SK-N-SH (cell line): ENCODE measurements around the gene LRMDA. TPM values are rescaled to one million over a fixed set of nuclear protein-coding genes. Genes with fewer than 3 reads are reported as not detected.
A peak's percentile ranks its signal among the peaks of the same experiment; 100 is the strongest.

Source experiments
- CTCF ChIA-PET: fragments of 300-600, 350-600 bp; formaldehyde crosslinking; extraction: SDS; loops from one replicate; lab custom pipeline; 2021; lab: Yijun Ruan, JAX
- POLR2A ChIA-PET: fragments of 350-600 bp; sonication (Branson Sonifier 250); formaldehyde crosslinking; extraction: SDS; loops from one replicate; lab custom pipeline; 2020; ENCODE audit warnings: antibody characterized with exemption, inconsistent platforms; lab: Yijun Ruan, JAX
- DNase-seq: peaks from one replicate; pipeline ENCODE4 v3.0.0; 2012
- H2AFZ ChIP-seq: fragments of 200-600 bp; sonication (generic); 2 replicates; pipeline ENCODE4 v1.8.1; 2016; ENCODE audit warnings: antibody characterized with exemption, mild to moderate bottlenecking, low read depth
- H3F3A ChIP-seq: fragments of 200-600 bp; sonication (generic); replicated peaks from 2 replicates; pipeline ENCODE3; 2016; ENCODE audit warnings: antibody characterized with exemption, mild to moderate bottlenecking; ENCODE audit not compliant: insufficient read depth
- H3K27ac ChIP-seq, 2 experiments: fragments of 200-500 bp in 1 of 2; fragments of 200-600 bp in 1 of 2; sonication (Bioruptor generic) in 1 of 2; sonication (generic), shearing (Covaris generic) in 1 of 2; 2 replicates each; pipeline versions ENCODE4 v1.5.1 to v1.6.1; 2014 to 2016; ENCODE audit warnings: low read depth in 2 of 2, inconsistent platforms in 1 of 2, low read length in 1 of 2, mild to moderate bottlenecking in 1 of 2, mixed read lengths in 1 of 2
- H3K27me3 ChIP-seq: fragments of 200-600 bp; sonication (generic), shearing (Covaris generic); 2 replicates; pipeline ENCODE4 v1.6.1; 2016; ENCODE audit warnings: mixed run types; ENCODE audit not compliant: insufficient read depth
- H3K36me3 ChIP-seq, 2 experiments: fragments of 200-500 bp in 1 of 2; fragments of 200-600 bp in 1 of 2; sonication (Bioruptor generic) in 1 of 2; sonication (generic) in 1 of 2; replicated peaks in 1 of 2; 2 replicates each; pipeline versions ENCODE3 to v1.5.1; 2014 to 2016; ENCODE audit warnings: low read length in 1 of 2, mild to moderate bottlenecking in 1 of 2; ENCODE audit not compliant: insufficient read depth in 2 of 2, control insufficient read depth in 1 of 2
- H3K4me1 ChIP-seq, 2 experiments: fragments of 200-500 bp in 1 of 2; fragments of 200-600 bp in 1 of 2; sonication (Bioruptor generic) in 1 of 2; sonication (generic), shearing (Covaris generic) in 1 of 2; 2 replicates each; pipeline versions ENCODE4 v1.5.1 to v1.6.1; 2014 to 2016; ENCODE audit warnings: low read depth in 1 of 2, low read length in 1 of 2, mixed run types in 1 of 2; ENCODE audit not compliant: insufficient read depth in 2 of 2, control insufficient read depth in 1 of 2
- H3K4me2 ChIP-seq: fragments of 200-600 bp; sonication (generic), shearing (Covaris generic); 2 replicates; pipeline ENCODE4 v1.6.1; 2017; ENCODE audit warnings: mixed run types
- H3K4me3 ChIP-seq, 2 experiments: fragments of 200-500 bp in 1 of 2; fragments of 200-600 bp in 1 of 2; sonication (Bioruptor generic) in 1 of 2; sonication (generic), shearing (Covaris generic) in 1 of 2; 2 replicates each; pipeline versions ENCODE4 v1.5.1 to v1.8.1; 2014 to 2016; ENCODE audit warnings: low read depth in 2 of 2, inconsistent platforms in 1 of 2, low read length in 1 of 2, mild to moderate bottlenecking in 1 of 2, mixed read lengths in 1 of 2, moderate library complexity in 1 of 2
- H3K79me2 ChIP-seq: fragments of 200-600 bp; sonication (generic); 2 replicates; pipeline ENCODE4 v1.8.1; 2017; ENCODE audit warnings: mild to moderate bottlenecking; ENCODE audit not compliant: insufficient read depth
- H3K9ac ChIP-seq: fragments of 200-600 bp; sonication (generic); 2 replicates; pipeline ENCODE4 v1.6.1; 2017; ENCODE audit warnings: mixed run types
- H3K9me2 ChIP-seq: fragments of 200-600 bp; sonication (generic); 2 replicates; pipeline ENCODE4 v1.6.1; 2017; ENCODE audit warnings: mixed run types
- H3K9me3 ChIP-seq: fragments of 200-600 bp; sonication (generic); 2 replicates; pipeline ENCODE4 v1.6.1; 2017; ENCODE audit warnings: mixed run types, mild to moderate bottlenecking, moderate library complexity
- H4K20me1 ChIP-seq: fragments of 200-600 bp; sonication (generic); 2 replicates; pipeline ENCODE4 v1.6.1; 2017; ENCODE audit warnings: mild to moderate bottlenecking, mixed run types; ENCODE audit not compliant: insufficient read depth
- EZH2phosphoT487 ChIP-seq: fragments of 200-600 bp; sonication (generic); IDR thresholded peaks from 2 replicates; pipeline ENCODE4 v1.6.1; 2017; ENCODE audit warnings: low read depth, mixed run types, mild to moderate bottlenecking, antibody characterized with exemption, moderate library complexity, borderline replicate concordance
- FOXJ3 ChIP-seq: sonication (generic); formaldehyde crosslinking; IDR thresholded peaks from 2 replicates; pipeline ENCODE4 v1.5.1; 2020; ENCODE audit warnings: mild to moderate bottlenecking, missing genetic modification reagents
- FOXM1 ChIP-seq: IDR thresholded peaks from 2 replicates; pipeline ENCODE4 v1.4.0; 2012; ENCODE audit warnings: low read depth, mild to moderate bottlenecking
- GABPA ChIP-seq: IDR thresholded peaks from 2 replicates; pipeline ENCODE4 v1.4.0; 2012; ENCODE audit warnings: low read depth, mild to moderate bottlenecking
- GATA2 ChIP-seq: sonication (generic); formaldehyde crosslinking; IDR thresholded peaks from 2 replicates; pipeline ENCODE4 v1.5.0; 2020; ENCODE audit warnings: mild to moderate bottlenecking, missing genetic modification reagents
- NRF1 ChIP-seq: IDR thresholded peaks from 2 replicates; pipeline ENCODE4 v1.6.1; 2012; ENCODE audit warnings: low read depth, mild to moderate bottlenecking, low read length
- RAD21 ChIP-seq: IDR thresholded peaks from 2 replicates; pipeline ENCODE4 v1.6.1; 2012; ENCODE audit warnings: mild to moderate bottlenecking, low read length
- RFX5 ChIP-seq: IDR thresholded peaks from 2 replicates; pipeline ENCODE4 v1.6.1; 2012; ENCODE audit warnings: mild to moderate bottlenecking, improper control_type of control experiment, low read length
- RXRA ChIP-seq: IDR thresholded peaks from 2 replicates; pipeline ENCODE4 v1.4.0; 2012; ENCODE audit warnings: low read depth, mild to moderate bottlenecking, borderline replicate concordance
- SIN3A ChIP-seq: IDR thresholded peaks from 2 replicates; pipeline ENCODE4 v1.6.1; 2012; ENCODE audit warnings: low read depth, mild to moderate bottlenecking, low read length, moderate library complexity, borderline replicate concordance
- SMC3 ChIP-seq: IDR thresholded peaks from 2 replicates; pipeline ENCODE4 v1.6.1; 2012; ENCODE audit warnings: low read depth, low read length, improper control_type of control experiment
- TCF12 ChIP-seq: IDR thresholded peaks from 2 replicates; pipeline ENCODE4 v1.4.0; 2012
- TEAD4 ChIP-seq: IDR thresholded peaks from 2 replicates; pipeline ENCODE4 v1.4.0; 2012; ENCODE audit warnings: mild to moderate bottlenecking, borderline replicate concordance; ENCODE audit not compliant: insufficient read depth
- WGBS: methylation state at CpG from one replicate; pipeline ENCODE4 v1.1.6; 2017; ENCODE audit warnings: low lambda C conversion rate; 5-methylcytosine and 5-hydroxymethylcytosine counted together
- polyA plus RNA-seq, 3 experiments: library from polyadenylated mRNA; depleted of rRNA; stranded (reverse); fragments of >200 nt; gene quantifications; 2 replicates each; pipeline ENCODE4 v1.2.3, GENCODE V29; 2012
- TF ChIP-seq, protein P1 (sequence below): IDR thresholded peaks from 2 replicates; pipeline ENCODE4 v1.4.0; 2012; ENCODE audit warnings: low read depth
- TF ChIP-seq, protein P2 (sequence below): IDR thresholded peaks from 2 replicates; pipeline ENCODE4 v1.6.1; 2012; ENCODE audit warnings: mild to moderate bottlenecking, low read depth, low read length, moderate library complexity
- TF ChIP-seq, protein P3 (sequence below): fragments of 150-350 bp; IDR thresholded peaks from 2 replicates; pipeline ENCODE4 v1.6.1; 2016; ENCODE audit warnings: mild to moderate bottlenecking, low read depth, low read length
- TF ChIP-seq, protein P4 (sequence below): fragments of 200-600 bp; sonication (generic); IDR thresholded peaks from 2 replicates; pipeline ENCODE4 v1.6.1; 2017; ENCODE audit warnings: antibody characterized with exemption, mild to moderate bottlenecking, moderate library complexity
- TF ChIP-seq, protein P5 (sequence below): IDR thresholded peaks from 2 replicates; pipeline ENCODE4 v1.4.0; 2012; ENCODE audit warnings: low read depth, borderline replicate concordance

LRMDA gene
- polyA plus RNA-seq, 1 of the 3 experiments (the other 2 are of a cell fraction), result 0.95 TPM

DNA sequence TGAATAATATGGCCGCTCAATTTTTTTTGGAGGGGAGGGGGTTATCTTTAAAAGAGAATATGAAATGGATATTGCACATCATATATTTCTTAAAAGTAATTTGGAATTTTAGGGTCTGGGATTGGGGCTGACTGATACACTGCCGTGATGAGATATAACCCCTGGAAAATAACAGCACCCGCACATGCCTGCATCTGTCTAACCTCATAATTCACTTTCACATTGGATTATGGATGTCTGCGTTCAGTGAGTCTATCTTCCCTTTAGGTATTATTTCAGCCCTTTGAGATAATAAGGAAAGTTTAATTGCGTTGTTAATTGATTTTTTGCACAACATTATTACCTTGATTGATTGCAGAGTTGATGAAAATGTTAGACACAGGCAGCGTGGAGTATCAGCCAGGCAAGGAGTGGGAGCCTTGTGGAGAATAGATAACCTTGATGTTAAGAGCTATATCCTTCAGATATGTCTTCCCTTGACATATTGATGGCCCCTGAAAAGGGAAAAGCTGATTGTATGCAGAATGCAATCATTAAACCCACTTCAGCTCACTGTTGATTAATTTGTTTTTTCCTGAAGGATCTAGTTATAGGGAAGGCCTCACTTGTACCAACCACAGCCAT is 1111.0 kb downstream of the LRMDA start:
- peaks cover 10 to 16% of the 10 kb centered on the region in 2 experiments; a peak in 3 of 4 replicates for H3K4me1 ChIP-seq
- H3K79me2 ChIP-seq, result no peaks in the 10 kb centered on the region
- no peak overlapping the region; a peak in 1 of 4 replicates for H3K27ac ChIP-seq
- TF ChIP-seq, protein P1, sequence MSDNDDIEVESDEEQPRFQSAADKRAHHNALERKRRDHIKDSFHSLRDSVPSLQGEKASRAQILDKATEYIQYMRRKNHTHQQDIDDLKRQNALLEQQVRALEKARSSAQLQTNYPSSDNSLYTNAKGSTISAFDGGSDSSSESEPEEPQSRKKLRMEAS, result no peak
- no peak for TF ChIP-seq TEAD4
- H3K4me2 ChIP-seq, result no peak overlapping the region
- no peaks in the 10 kb centered on the region for H3K36me3 ChIP-seq
- CTCF ChIA-PET, result no interaction called here
- H3K9me3 ChIP-seq, result no peaks in the 10 kb centered on the region
- H3K27me3 ChIP-seq, result no peaks in the 10 kb centered on the region
- H3K4me3 ChIP-seq, result no peak overlapping the region
- H2AFZ ChIP-seq, result no peak overlapping the region
- POLR2A ChIA-PET, result no interaction called here
- no peaks in the 10 kb centered on the region for H3K9me2 ChIP-seq
- H3K9ac ChIP-seq, result no peak overlapping the region
- H3F3A ChIP-seq, result no peaks in the 10 kb centered on the region
- WGBS, result 86% methylated on average over 6 of the region's 6 CpGs
- H4K20me1 ChIP-seq, result no peaks in the 10 kb centered on the region
- no peak for DNase-seq

DNA sequence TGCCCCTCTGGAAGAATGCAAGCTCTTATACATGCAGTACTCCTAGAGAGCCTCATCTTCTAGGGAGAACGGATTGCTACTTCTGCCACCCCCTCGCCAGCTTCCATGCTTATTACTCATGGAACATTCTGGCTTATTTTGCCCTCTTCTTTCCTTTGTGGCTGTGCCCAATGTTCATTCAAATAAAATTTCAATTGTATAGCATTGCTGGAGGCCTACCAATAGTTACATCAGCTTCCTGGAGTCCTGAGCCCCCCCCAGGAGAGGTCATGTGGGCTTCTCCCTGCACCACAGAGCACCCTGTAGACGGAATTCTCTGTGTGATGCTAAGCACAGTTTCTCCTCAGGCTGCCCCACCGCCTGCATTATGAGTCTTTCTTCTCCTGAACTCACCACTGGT is 1112.2 kb downstream of the LRMDA start:
- Histone ChIP-seq H3K9me3 (no peaks in the 10 kb centered on the region), H4K20me1 (no peaks in the 10 kb centered on the region), H3K27me3 (no peaks in the 10 kb centered on the region), H3K4me2 (no peak overlapping the region), H3K4me3 (no peak overlapping the region), H3K79me2 (no peaks in the 10 kb centered on the region), H3K9ac (no peak overlapping the region), H3K36me3 (no peaks in the 10 kb centered on the region), H3F3A (no peaks in the 10 kb centered on the region), H3K27ac (peak overlapping the region; percentile 15 to 92; a peak in 3 of 4 replicates), H3K4me1 (peaks cover 10 to 19% of the 10 kb centered on the region in 2 experiments; a peak in 3 of 4 replicates), H2AFZ (no peak overlapping the region), H3K9me2 (no peaks in the 10 kb centered on the region)
- 67% methylated on average over 4 of the region's 4 CpGs for WGBS
- CTCF ChIA-PET, result interaction anchor here (1.3 kb wide), 1 partner anchor 111 kb away, joined by 3 read pairs; no protein-coding TSS in a partner anchor
- DNase-seq, result no peak
- POLR2A ChIA-PET, result no interaction called here
- no peak for TF ChIP-seq FOXM1
- no peak for TF ChIP-seq FOXJ3
- no peak for TF ChIP-seq SMC3
- TF ChIP-seq RAD21, result no peak
- no peak for TF ChIP-seq GATA2 (CRISPR knock-in tag)
- peak; percentile 54; the same call in 1 of the 2 replicates for TF ChIP-seq RXRA
- TF ChIP-seq, protein P2, sequence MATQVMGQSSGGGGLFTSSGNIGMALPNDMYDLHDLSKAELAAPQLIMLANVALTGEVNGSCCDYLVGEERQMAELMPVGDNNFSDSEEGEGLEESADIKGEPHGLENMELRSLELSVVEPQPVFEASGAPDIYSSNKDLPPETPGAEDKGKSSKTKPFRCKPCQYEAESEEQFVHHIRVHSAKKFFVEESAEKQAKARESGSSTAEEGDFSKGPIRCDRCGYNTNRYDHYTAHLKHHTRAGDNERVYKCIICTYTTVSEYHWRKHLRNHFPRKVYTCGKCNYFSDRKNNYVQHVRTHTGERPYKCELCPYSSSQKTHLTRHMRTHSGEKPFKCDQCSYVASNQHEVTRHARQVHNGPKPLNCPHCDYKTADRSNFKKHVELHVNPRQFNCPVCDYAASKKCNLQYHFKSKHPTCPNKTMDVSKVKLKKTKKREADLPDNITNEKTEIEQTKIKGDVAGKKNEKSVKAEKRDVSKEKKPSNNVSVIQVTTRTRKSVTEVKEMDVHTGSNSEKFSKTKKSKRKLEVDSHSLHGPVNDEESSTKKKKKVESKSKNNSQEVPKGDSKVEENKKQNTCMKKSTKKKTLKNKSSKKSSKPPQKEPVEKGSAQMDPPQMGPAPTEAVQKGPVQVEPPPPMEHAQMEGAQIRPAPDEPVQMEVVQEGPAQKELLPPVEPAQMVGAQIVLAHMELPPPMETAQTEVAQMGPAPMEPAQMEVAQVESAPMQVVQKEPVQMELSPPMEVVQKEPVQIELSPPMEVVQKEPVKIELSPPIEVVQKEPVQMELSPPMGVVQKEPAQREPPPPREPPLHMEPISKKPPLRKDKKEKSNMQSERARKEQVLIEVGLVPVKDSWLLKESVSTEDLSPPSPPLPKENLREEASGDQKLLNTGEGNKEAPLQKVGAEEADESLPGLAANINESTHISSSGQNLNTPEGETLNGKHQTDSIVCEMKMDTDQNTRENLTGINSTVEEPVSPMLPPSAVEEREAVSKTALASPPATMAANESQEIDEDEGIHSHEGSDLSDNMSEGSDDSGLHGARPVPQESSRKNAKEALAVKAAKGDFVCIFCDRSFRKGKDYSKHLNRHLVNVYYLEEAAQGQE, result no peak
- TF ChIP-seq, protein P3, sequence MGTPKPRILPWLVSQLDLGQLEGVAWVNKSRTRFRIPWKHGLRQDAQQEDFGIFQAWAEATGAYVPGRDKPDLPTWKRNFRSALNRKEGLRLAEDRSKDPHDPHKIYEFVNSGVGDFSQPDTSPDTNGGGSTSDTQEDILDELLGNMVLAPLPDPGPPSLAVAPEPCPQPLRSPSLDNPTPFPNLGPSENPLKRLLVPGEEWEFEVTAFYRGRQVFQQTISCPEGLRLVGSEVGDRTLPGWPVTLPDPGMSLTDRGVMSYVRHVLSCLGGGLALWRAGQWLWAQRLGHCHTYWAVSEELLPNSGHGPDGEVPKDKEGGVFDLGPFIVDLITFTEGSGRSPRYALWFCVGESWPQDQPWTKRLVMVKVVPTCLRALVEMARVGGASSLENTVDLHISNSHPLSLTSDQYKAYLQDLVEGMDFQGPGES, result no peak
- peak; percentile 68 for TF ChIP-seq TCF12
- no peak for TF ChIP-seq SIN3A
- TF ChIP-seq, protein P4, sequence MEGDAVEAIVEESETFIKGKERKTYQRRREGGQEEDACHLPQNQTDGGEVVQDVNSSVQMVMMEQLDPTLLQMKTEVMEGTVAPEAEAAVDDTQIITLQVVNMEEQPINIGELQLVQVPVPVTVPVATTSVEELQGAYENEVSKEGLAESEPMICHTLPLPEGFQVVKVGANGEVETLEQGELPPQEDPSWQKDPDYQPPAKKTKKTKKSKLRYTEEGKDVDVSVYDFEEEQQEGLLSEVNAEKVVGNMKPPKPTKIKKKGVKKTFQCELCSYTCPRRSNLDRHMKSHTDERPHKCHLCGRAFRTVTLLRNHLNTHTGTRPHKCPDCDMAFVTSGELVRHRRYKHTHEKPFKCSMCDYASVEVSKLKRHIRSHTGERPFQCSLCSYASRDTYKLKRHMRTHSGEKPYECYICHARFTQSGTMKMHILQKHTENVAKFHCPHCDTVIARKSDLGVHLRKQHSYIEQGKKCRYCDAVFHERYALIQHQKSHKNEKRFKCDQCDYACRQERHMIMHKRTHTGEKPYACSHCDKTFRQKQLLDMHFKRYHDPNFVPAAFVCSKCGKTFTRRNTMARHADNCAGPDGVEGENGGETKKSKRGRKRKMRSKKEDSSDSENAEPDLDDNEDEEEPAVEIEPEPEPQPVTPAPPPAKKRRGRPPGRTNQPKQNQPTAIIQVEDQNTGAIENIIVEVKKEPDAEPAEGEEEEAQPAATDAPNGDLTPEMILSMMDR, result no peak
- no peak for TF ChIP-seq NRF1
- TF ChIP-seq EZH2phosphoT487, result no peak
- TF ChIP-seq GABPA, result no peak
- TF ChIP-seq TEAD4, result peak; percentile 48; the same call in 1 of the 2 replicates
- TF ChIP-seq, protein P5, sequence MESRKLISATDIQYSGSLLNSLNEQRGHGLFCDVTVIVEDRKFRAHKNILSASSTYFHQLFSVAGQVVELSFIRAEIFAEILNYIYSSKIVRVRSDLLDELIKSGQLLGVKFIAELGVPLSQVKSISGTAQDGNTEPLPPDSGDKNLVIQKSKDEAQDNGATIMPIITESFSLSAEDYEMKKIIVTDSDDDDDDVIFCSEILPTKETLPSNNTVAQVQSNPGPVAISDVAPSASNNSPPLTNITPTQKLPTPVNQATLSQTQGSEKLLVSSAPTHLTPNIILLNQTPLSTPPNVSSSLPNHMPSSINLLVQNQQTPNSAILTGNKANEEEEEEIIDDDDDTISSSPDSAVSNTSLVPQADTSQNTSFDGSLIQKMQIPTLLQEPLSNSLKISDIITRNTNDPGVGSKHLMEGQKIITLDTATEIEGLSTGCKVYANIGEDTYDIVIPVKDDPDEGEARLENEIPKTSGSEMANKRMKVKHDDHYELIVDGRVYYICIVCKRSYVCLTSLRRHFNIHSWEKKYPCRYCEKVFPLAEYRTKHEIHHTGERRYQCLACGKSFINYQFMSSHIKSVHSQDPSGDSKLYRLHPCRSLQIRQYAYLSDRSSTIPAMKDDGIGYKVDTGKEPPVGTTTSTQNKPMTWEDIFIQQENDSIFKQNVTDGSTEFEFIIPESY, result no peak
- TF ChIP-seq RFX5, result no peak
